Epithelial cell of proximal tubule (primary cell): ENCODE data around the gene MAPKAP1. TPM values are rescaled to one million over a fixed set of nuclear protein-coding genes. Genes with fewer than 3 reads are reported as not detected.

Source experiments
- DNase-seq: peaks from one replicate; pipeline ENCODE4 v3.0.0-alpha.2; 2011; ENCODE audit warnings: low read depth
- H3K4me3 ChIP-seq: 2 replicates; pipeline ENCODE4 v1.5.1; 2011; ENCODE audit warnings: low read depth, mild to moderate bottlenecking, low read length
- CTCF ChIP-seq: conservative IDR thresholded peaks from 2 replicates; pipeline ENCODE4 v1.5.1; 2012; ENCODE audit warnings: low read depth, mild to moderate bottlenecking, low read length
- total RNA-seq: library from RNA; depleted of rRNA; stranded (reverse); fragments of >200 nt; gene quantifications from 2 replicates; pipeline ENCODE4 v1.2.3, GENCODE V29; 2015

MAPKAP1 gene
- total RNA-seq, 1 donor from 2014 or later, result 100 TPM

DNA sequence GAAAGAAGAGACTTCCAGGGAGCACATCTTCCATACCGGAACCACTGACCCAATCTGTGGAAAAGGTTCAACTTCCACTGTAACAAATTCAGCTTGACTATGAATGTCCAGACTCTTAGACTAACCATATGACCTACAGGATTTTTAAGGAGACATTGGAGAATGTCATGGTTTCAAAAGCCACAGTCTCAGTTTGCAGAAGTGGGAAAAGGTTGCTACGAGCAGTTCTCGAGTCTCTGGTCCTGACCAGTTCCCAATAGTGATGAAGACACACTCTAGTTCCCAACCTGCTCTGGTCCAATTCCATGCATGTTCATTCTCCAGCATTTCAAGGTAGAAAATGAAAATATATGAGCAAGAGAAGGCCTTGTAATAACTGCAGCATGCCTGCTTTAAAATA is 158.0 kb downstream of the MAPKAP1 start:
- no peak for DNase-seq
- no peak for TF ChIP-seq CTCF
- H3K4me3 ChIP-seq, result no peak overlapping the region

GRCh38 chr9:125548141-125548540 is 158.9 kb downstream of the MAPKAP1 start:
- TF ChIP-seq CTCF, result no peak
- H3K4me3 ChIP-seq, result no peak overlapping the region
- no peak for DNase-seq

- DNase-seq, result no peak
- H3K4me3 ChIP-seq, result no peak overlapping the region
- no peak for TF ChIP-seq CTCF
These were observed 159.6 kb downstream of the MAPKAP1 start for GRCh38 chr9:125547368-125547767.

GRCh38 chr9:125545845-125546244 is 161.2 kb downstream of the MAPKAP1 start:
- no peak for DNase-seq
- TF ChIP-seq CTCF, result no peak
- H3K4me3 ChIP-seq, result no peak overlapping the region

DNA sequence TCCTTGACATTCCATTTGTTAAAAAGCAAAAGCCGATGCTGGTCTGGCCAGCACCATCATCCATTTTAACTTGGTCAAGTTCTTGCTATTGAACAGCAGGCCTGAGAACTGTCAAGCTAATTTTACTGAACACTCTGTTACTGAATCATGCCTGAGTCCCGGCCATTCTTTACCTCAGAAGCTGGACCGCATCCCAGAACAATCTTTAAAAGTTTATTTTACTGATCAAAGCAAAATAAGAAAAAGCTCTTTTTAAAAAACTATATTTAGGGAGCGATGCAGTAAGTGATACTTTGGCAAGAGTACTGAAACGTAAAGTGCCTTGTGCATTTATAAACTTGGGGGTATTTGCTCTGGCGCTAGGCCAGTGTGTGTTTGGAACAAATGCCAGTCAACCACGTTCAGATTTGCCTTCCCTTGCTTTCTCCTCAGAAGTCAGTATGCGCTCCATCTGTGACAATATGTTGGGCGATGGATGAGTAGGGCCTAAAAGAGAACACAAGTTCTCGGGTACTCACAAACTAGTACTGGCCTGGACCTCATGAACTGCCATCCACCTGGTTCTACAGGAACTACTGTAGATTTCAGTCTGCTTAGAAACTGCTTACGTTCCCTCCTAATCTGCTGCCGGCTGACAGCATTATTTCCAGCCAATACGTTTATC is 161.9 kb downstream of the MAPKAP1 start:
- no peak for TF ChIP-seq CTCF
- DNase-seq, result no peak
- no peak overlapping the region for H3K4me3 ChIP-seq

- no peak overlapping the region for H3K4me3 ChIP-seq
- no peak for DNase-seq
- no peak for TF ChIP-seq CTCF
These were observed 162.5 kb downstream of the MAPKAP1 start for GRCh38 chr9:125544484-125544883.

- H3K4me3 ChIP-seq, result no peak overlapping the region
- no peak for TF ChIP-seq CTCF
- no peak for DNase-seq
These were observed 165.2 kb downstream of the MAPKAP1 start for GRCh38 chr9:125541840-125542243.
